Gastroesophageal sphincter (tissue), 4 donors: Measurements from ENCODE around the gene HEATR5B. TPM values are rescaled to one million over a fixed set of nuclear protein-coding genes. Genes with fewer than 3 reads are reported as not detected.

Source experiments
- ATAC-seq: fragments of 150-250 bp; one replicate; pipeline ENCODE4 v1.9.1; 2016; ENCODE audit warnings: mild to moderate bottlenecking, moderate library complexity
- H3K27ac ChIP-seq, 4 donors: fragments of 200-600 bp; sonication (generic) in 3 of 4; 1 replicate in 3 of 4; 2 replicates in 1 of 4; pipeline ENCODE4 v1.5.1; 2016 to 2019
- H3K27me3 ChIP-seq: fragments of 200-600 bp; sonication (generic); one replicate; pipeline ENCODE4 v1.5.1; 2019
- H3K36me3 ChIP-seq, 2 donors: fragments of 200-600 bp; sonication (generic); one replicate each; pipeline ENCODE4 v1.5.1; 2019; ENCODE audit warnings: control low read depth in 1 of 2
- H3K4me1 ChIP-seq, 3 donors: fragments of 200-600 bp; sonication (generic); 1 replicate in 2 of 3; 2 replicates in 1 of 3; pipeline ENCODE4 v1.5.1; 2016 to 2019; ENCODE audit warnings: control low read depth in 2 of 3
- H3K4me3 ChIP-seq, 2 donors: fragments of 200-600 bp; sonication (generic); one replicate each; pipeline ENCODE4 v1.5.1; 2019; ENCODE audit warnings: mild to moderate bottlenecking in 1 of 2, moderate library complexity in 1 of 2
- H3K9me3 ChIP-seq, 3 donors: fragments of 200-600 bp; sonication (generic); one replicate each; pipeline ENCODE4 v1.5.1; 2017 to 2019; ENCODE audit warnings: control low read depth in 2 of 3
- EP300 ChIP-seq: sonication (generic); formaldehyde crosslinking; IDR thresholded peaks from one replicate; pipeline ENCODE4 v1.6.1; 2017; ENCODE audit warnings: antibody characterized with exemption, mild to moderate bottlenecking
- POLR2A ChIP-seq, 2 donors: fragments of 450-650 bp; IDR thresholded peaks; one replicate each; pipeline ENCODE4 v1.6.1; 2017; ENCODE audit warnings: antibody characterized with exemption in 2 of 2, mild to moderate bottlenecking in 2 of 2, moderate library complexity in 1 of 2
- POLR2AphosphoS5 ChIP-seq: sonication (generic); formaldehyde crosslinking; IDR thresholded peaks from one replicate; pipeline ENCODE4 v1.6.1; 2017; ENCODE audit warnings: antibody characterized with exemption
- WGBS, 2 donors: methylation state at CpG; one replicate each; pipeline ENCODE4 v1.1.5; 2018; ENCODE audit warnings: low coverage in 1 of 2; 5-methylcytosine and 5-hydroxymethylcytosine counted together
- total RNA-seq, 4 donors: library from RNA; depleted of rRNA; stranded (reverse); fragments of >200 nt; gene quantifications; one replicate each; pipeline ENCODE4 v1.1.0, GENCODE V29; 2016
- TF ChIP-seq, protein P1 (sequence below), 4 experiments: fragments of 200-600 bp in 2 of 4; fragments of 450-650 bp in 2 of 4; sonication (generic) in 1 of 4; IDR thresholded peaks; one replicate each; pipeline ENCODE4 v1.5.1; 2017 to 2019; ENCODE audit warnings: antibody characterized with exemption in 4 of 4, mild to moderate bottlenecking in 2 of 4, moderate library complexity in 2 of 4

HEATR5B gene
- total RNA-seq, 4 donors from 2014 or later, result 17.6 to 32.1 (median 22.1) TPM

DNA sequence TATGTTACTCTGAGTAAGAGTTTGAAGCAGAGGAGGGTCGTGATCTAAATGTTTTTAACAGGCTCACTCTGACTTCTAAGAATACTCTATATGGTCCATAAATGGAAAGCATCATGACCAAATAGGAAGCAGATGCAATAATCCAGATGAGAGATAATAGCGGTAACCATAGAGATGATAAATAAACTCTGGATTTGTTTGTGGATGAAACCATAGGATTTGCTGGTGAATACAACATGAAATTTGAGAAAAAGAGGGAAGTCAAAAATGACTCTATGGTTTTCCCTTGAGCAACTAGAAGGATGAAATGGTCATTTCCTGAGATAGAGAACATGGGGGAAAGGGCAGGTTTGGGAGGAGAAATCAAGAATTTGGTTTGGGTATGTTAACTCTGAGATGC, 3.9 kb downstream of the HEATR5B start:
- Histone ChIP-seq H3K27me3 (no peaks in the 10 kb centered on the region), H3K9me3 (no peaks in the 10 kb centered on the region), H3K4me3 (no peak overlapping the region), H3K36me3 (peaks cover 0 to 54% of the 10 kb centered on the region in 2 donors), H3K27ac (no peak overlapping the region), H3K4me1 (peaks cover 0 to 40% (median 7%) of the 10 kb centered on the region in 3 donors)
- WGBS, 2 donors, result 57 to 70% methylated on average over 2 of the region's 2 CpGs
- no peak for ATAC-seq
- TF ChIP-seq, protein P1, sequence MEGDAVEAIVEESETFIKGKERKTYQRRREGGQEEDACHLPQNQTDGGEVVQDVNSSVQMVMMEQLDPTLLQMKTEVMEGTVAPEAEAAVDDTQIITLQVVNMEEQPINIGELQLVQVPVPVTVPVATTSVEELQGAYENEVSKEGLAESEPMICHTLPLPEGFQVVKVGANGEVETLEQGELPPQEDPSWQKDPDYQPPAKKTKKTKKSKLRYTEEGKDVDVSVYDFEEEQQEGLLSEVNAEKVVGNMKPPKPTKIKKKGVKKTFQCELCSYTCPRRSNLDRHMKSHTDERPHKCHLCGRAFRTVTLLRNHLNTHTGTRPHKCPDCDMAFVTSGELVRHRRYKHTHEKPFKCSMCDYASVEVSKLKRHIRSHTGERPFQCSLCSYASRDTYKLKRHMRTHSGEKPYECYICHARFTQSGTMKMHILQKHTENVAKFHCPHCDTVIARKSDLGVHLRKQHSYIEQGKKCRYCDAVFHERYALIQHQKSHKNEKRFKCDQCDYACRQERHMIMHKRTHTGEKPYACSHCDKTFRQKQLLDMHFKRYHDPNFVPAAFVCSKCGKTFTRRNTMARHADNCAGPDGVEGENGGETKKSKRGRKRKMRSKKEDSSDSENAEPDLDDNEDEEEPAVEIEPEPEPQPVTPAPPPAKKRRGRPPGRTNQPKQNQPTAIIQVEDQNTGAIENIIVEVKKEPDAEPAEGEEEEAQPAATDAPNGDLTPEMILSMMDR (IDR thresholded peaks at IDR 0.05), result no peak
- TF ChIP-seq POLR2AphosphoS5 (no peak), POLR2A (IDR thresholded peaks at IDR 0.05) (no peak), EP300 (no peak)

DNA sequence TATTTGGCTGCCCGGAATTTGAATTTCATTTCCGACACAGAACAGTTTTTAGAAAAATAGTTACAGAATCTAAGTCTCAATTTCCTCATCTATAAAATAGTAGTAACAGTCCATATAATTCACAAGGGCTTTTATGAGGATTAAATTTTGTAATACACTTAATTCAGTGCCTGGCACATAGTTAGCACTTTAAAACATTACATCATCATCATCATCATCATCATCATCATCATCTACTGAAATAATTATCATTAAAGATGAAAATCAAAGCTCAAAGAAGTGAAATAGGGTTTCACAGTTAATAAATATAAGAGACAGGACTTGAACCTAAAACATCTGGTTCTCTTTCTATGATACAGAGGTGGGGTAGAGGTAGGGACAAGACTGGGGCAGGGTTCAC, 13.2 kb downstream of the HEATR5B start:
- H3K4me3 ChIP-seq, result no peak overlapping the region
- H3K27ac ChIP-seq, result no peak overlapping the region
- H3K36me3 ChIP-seq, result peaks cover 0 to 92% of the 10 kb centered on the region in 2 donors
- ATAC-seq, result no peak
- WGBS, 2 donors, result 95 to 100% methylated on average over 2 of the region's 2 CpGs
- TF ChIP-seq EP300 (no peak), POLR2A (IDR thresholded peaks at IDR 0.05) (no peak), POLR2AphosphoS5 (no peak)
- TF ChIP-seq, protein P1 (IDR thresholded peaks at IDR 0.05), result no peak
- H3K27me3 ChIP-seq, result no peaks in the 10 kb centered on the region
- no peaks in the 10 kb centered on the region for H3K9me3 ChIP-seq
- no peaks in the 10 kb centered on the region for H3K4me1 ChIP-seq

DNA sequence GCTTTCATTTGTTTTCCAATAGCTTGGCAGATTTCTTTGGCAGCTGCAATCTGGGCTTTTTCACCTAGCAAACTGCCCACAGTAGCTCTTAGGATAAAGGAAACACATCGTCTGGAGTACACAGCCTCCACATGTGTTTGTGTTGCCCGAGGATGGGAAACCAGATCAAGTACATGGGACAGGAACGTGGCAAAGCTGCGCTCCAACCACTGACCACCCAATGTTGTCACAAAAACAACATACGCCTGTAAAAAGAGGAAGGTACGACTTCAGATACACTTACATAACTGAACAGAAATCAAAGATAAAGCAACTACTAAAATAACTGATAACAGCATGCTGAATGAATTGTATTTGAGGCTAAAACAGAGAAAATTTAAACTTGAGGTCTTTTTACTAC, 15.5 kb downstream of the HEATR5B start:
- WGBS, 2 donors, result 80 to 86% methylated on average over 1 to 6 of the region's 6 CpGs
- Histone ChIP-seq H3K4me1 (no peaks in the 10 kb centered on the region), H3K9me3 (no peaks in the 10 kb centered on the region), H3K36me3 (peaks cover 4 to 95% of the 10 kb centered on the region in 2 donors), H3K4me3 (no peak overlapping the region), H3K27me3 (no peaks in the 10 kb centered on the region), H3K27ac (no peak overlapping the region)
- no peak for ATAC-seq
- TF ChIP-seq POLR2A (IDR thresholded peaks at IDR 0.05) (no peak), EP300 (no peak), POLR2AphosphoS5 (no peak)
- TF ChIP-seq, protein P1 (IDR thresholded peaks at IDR 0.05), result no peak

DNA sequence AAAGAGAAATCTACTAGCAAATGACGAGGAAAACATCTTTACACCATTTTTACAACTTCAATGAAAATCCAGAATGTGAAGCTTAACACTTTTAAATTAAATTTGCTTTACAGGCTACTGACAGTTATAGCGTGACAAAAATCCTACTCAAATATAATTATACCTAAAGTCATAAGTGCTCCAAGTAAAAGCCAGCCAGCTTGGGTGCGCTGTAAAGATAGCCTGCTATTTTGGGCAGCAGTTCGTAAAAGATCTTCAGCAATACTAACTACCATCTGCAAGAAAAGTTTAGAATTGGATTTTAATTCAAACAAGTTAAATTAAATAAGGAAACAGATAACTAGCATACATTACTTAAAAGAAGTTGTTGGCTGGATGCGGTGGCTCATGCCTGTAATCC, 22.4 kb downstream of the HEATR5B start:
- Histone ChIP-seq H3K27me3 (no peaks in the 10 kb centered on the region), H3K27ac (no peak overlapping the region), H3K4me3 (no peak overlapping the region), H3K4me1 (no peaks in the 10 kb centered on the region), H3K9me3 (no peaks in the 10 kb centered on the region), H3K36me3 (peaks cover 7 to 97% of the 10 kb centered on the region in 2 donors)
- no peak for ATAC-seq
- WGBS, 2 donors, result 92 to 95% methylated on average over 5 of the region's 5 CpGs
- TF ChIP-seq POLR2A (IDR thresholded peaks at IDR 0.05) (no peak), EP300 (no peak), POLR2AphosphoS5 (no peak)
- TF ChIP-seq, protein P1 (IDR thresholded peaks at IDR 0.05), result no peak

DNA sequence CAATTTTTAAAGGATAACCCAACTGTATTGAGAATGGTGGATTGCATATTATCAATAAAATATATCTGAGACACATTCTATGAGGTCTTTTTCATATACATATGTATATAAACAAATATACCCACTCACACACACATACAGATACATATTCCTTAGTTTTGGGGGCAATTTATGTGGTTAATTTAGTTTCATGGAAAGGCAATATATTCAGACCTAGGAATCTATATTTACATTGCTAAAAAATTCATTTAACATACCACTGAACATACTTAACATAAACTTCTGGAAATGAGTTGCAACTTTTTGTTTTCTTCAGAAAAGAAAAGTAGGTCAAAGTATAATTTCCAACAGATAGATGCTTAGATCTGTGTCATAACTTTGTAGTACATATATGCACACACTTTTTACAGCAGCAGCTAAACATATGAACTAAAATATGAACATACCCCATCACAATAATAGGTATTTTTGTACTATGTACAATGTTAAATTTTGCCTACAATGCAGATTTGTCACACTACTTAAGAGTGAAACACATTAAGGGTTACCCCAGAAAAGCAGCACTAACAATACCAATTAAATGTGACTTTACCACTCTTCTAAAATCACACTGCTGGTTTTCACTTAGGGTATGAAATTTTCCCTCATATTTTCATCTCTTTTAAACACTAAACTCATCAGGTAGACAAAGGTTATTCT, 23.0 kb downstream of the HEATR5B start:
- no peaks in the 10 kb centered on the region for H3K27me3 ChIP-seq
- no peak overlapping the region for H3K4me3 ChIP-seq
- H3K27ac ChIP-seq, result no peak overlapping the region
- TF ChIP-seq EP300 (no peak), POLR2AphosphoS5 (no peak), POLR2A (IDR thresholded peaks at IDR 0.05) (no peak)
- TF ChIP-seq, protein P1 (IDR thresholded peaks at IDR 0.05), result no peak
- no peak for ATAC-seq
- H3K36me3 ChIP-seq, result peaks cover 7 to 97% of the 10 kb centered on the region in 2 donors
- H3K4me1 ChIP-seq, result no peaks in the 10 kb centered on the region
- H3K9me3 ChIP-seq, result no peaks in the 10 kb centered on the region
